ENCODE data around the gene USP5.

USP5 gene, protein sequence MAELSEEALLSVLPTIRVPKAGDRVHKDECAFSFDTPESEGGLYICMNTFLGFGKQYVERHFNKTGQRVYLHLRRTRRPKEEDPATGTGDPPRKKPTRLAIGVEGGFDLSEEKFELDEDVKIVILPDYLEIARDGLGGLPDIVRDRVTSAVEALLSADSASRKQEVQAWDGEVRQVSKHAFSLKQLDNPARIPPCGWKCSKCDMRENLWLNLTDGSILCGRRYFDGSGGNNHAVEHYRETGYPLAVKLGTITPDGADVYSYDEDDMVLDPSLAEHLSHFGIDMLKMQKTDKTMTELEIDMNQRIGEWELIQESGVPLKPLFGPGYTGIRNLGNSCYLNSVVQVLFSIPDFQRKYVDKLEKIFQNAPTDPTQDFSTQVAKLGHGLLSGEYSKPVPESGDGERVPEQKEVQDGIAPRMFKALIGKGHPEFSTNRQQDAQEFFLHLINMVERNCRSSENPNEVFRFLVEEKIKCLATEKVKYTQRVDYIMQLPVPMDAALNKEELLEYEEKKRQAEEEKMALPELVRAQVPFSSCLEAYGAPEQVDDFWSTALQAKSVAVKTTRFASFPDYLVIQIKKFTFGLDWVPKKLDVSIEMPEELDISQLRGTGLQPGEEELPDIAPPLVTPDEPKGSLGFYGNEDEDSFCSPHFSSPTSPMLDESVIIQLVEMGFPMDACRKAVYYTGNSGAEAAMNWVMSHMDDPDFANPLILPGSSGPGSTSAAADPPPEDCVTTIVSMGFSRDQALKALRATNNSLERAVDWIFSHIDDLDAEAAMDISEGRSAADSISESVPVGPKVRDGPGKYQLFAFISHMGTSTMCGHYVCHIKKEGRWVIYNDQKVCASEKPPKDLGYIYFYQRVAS
- 96.5 to 101 reads per million in 2 donors for total RNA-seq

DNA sequence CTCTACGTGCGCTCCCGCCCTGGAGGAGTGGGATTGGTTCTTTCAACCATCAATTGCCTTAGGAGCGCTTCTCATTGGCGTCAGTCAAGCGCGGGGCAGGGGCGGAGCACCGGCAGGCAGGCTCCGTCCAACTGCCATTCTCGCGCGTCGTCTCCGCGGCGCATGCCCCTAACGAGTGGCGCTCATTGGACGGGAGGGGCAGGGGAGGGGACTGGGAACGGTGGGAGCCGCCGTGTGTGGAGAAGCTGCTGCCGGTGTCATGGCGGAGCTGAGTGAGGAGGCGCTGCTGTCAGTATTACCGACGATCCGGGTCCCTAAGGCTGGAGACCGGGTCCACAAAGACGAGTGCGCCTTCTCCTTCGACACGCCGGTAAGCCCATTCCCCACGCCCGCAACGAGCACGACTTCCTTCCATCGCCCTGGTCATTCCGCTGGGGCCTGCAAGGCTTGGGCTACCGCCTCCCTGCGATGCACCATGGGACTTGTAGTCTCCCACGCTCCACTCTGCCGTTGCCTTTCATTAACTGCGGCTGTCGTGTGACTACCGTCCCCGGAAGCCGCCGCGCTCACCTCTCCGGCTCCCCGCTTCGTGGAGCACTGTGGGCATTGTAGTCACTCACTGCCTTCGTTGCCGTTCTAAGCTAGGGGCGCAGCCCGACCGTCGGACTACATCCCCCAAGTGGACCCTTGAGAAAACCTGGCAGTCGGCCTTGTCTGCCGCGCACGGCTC is at the start of gene USP5:
Gene USP5, plus strand, starts transcription at position 230 of the 730 bp plus-strand sequence. Its CDS starts 30 bp downstream, at position 260.
- DNase-seq = peak; percentile 97

DNA sequence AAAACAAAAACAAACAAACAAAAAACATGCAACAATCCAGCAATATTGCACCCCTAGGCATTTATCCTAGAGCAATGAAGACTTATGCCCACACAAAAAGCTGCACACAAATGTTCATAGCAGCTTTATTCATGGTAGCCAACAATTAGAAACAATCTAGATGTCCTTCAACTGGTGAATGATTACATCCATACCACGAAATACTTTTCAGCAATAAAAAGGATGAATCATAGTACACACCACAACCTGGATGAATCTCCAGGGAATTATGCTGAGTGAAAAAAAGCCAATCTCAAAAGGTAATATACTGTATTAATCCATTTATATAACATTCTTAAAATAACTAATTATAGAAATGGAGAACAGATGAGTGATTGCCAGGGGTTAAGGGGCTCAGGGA is 44.8 kb upstream of the USP5 start:
- DNase-seq = no peak

DNA sequence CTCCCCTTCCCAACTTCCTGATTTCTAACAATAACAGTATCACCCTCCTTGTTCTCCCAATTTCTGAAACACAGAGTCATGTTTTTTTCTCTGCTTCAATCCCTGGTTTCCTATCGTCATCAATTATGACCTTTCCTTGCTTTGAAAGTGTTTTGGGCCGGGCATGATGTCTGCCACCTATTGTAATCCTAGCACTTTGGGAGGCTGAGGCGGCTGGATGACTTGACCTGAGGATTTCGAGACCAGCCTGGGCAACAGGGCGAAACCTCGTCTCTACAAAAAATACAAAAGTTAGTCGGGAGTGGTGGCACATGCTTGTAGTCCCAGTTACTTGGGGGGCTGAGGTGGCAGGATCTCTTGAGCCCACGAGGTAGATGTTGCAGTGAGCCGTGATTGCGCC is 42.9 kb upstream of the USP5 start:
- no peak for DNase-seq

DNA sequence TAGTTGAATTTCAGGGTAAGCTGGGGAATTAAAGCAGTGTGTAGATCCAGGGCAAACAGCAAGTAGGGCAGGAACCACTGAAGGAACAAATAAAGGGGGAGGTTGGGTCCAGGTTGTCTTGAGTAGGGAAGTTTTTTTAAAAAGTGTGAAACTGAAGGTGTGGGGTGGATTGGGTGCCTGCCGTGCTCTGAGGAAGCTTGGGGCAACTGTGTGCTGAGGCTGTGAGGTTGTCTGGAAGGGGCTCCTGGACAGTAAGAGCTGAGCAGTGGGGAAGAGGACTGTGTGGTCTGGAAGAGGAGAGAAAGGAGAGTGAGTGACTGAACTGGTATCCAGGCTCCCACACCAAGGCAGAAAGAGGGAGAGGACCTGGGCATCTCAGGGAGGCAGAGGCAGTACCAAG is 41.2 kb upstream of the USP5 start:
- DNase-seq = no peak

DNA sequence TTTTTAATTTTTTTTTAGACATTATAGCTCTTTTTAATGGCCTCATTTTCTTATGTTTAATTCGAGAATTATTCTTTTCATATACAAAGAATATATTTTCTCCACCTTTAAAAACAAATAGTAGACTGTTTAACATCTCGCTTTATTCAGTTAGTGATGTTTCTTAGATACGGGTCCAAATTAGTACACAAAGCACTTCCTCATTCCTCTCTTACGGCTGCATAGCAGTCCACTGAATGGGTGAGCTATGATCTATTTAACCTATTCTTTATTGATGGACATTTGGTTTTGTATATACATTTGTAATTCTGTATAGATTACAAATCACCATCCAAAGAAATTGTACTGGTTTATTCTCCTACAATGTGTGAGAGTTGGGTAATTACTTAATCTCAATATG is 38.6 kb upstream of the USP5 start:
- DNase-seq = no peak

DNA sequence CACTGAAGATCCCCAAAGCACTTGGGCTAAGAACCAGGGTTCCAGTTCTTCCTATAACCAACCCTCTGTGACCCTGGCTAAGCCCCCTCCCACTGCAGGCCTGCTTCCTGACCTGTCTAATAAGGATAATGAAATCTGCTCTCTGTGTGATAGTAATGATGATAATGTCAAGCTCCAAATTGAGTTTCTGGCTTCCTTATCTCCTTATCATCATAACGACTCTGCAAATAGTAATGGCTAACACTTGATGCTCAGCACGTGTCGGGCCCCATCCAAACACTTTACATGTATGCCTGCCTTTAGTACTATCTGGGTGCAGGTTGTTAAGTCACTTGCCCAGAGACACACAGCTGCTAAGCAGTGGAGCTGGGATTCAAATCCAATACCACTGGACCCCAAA is 35.4 kb upstream of the USP5 start:
- DNase-seq = no peak

DNA sequence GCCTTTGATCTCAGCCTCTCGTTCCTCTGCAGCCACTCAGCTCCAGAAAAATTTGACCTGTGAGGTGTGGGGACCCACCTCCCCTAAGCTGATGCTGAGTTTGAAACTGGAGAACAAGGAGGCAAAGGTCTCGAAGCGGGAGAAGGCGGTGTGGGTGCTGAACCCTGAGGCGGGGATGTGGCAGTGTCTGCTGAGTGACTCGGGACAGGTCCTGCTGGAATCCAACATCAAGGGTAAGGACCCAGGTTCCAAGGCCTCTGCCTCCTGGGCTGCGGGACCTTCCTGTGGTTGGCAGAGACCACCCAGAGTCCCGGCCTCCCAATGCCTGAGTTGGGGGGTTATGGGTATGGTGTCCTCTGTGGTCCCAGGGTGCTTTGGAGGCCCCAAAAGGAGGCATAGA is 34.9 kb upstream of the USP5 start:
- no peak for DNase-seq

DNA sequence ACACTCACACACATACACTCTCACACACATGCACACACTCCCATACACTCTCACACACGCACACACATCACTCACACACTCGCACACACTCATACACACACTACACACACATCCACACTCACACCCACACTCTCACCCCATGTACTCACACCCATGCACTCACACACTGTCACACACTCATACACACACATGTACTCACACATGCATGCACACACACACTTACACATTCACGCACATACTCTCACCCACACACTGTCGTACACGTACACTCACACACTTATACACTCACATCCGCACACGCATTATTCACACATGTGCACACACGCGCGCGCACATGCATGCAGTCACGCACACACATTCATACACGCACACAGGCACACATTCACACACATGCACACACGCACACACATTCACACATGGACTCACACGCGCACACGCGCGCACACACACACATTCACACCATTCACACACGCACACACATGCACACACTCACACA is 34.2 kb upstream of the USP5 start:
- no peak for DNase-seq

DNA sequence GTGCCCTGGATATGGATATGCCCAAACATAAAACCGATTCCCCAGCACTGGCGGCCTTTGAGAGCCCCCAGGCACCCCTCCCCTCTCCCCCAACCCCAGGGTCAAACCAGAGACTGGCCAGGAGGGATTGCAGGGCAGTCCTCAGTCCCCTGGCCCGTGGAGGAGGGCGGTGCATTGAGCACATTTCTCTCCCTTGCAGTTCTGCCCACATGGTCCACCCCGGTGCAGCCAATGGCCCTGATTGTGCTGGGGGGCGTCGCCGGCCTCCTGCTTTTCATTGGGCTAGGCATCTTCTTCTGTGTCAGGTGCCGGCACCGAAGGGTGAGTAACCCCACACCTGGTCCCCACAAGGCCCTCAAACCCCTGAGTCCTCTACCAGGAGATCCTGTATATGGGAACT is 33.7 kb upstream of the USP5 start:
- DNase-seq = no peak

DNA sequence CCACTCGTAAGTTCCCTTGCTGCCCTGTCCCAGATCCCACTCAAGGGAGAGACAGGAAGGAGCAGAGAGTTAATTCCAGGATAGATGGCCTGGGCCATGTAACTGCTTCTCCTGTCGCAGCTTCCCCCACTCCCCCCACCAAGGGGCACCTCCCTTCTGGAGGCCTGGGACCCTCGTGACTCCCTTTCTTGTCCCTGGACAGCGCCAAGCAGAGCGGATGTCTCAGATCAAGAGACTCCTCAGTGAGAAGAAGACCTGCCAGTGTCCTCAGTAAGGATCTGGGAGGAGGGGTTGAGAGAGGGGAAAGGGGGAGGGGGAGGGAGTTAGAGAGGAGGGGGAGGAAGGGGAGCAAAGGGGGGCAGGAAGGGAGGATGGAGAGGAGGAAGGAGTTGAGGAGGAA is 33.3 kb upstream of the USP5 start:
- no peak for DNase-seq

DNA sequence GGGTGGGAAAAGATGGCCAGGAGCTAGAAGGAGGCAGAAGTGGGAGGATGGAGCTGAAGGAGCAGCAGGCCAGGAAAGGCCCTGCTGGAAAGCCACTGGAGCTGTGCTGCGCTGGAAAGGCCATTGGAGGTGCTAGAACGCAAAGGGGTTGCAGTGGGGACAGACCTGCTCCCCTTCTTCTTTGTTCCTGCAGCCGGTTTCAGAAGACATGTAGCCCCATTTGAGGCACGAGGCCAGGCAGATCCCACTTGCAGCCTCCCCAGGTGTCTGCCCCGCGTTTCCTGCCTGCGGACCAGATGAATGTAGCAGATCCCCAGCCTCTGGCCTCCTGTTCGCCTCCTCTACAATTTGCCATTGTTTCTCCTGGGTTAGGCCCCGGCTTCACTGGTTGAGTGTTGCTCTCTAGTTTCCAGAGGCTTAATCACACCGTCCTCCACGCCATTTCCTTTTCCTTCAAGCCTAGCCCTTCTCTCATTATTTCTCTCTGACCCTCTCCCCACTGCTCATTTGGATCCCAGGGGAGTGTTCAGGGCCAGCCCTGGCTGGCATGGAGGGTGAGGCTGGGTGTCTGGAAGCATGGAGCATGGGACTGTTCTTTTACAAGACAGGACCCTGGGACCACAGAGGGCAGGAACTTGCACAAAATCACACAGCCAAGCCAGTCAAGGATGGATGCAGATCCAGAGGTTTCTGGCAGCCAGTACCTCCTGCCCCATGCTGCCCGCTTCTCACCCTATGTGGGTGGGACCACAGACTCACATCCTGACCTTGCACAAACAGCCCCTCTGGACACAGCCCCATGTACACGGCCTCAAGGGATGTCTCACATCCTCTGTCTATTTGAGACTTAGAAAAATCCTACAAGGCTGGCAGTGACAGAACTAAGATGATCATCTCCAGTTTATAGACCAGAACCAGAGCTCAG is 32.6 kb upstream of the USP5 start:
- DNase-seq = no peak

DNA sequence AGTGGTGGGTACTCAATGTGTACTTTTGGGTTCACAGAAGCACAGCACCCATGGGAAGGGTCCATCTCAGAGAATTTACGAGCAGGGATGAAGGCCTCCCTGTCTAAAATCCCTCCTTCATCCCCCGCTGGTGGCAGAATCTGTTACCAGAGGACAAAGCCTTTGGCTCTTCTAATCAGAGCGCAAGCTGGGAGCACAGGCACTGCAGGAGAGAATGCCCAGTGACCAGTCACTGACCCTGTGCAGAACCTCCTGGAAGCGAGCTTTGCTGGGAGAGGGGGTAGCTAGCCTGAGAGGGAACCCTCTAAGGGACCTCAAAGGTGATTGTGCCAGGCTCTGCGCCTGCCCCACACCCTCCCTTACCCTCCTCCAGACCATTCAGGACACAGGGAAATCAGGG is 31.8 kb upstream of the USP5 start:
- DNase-seq = no peak

DNA sequence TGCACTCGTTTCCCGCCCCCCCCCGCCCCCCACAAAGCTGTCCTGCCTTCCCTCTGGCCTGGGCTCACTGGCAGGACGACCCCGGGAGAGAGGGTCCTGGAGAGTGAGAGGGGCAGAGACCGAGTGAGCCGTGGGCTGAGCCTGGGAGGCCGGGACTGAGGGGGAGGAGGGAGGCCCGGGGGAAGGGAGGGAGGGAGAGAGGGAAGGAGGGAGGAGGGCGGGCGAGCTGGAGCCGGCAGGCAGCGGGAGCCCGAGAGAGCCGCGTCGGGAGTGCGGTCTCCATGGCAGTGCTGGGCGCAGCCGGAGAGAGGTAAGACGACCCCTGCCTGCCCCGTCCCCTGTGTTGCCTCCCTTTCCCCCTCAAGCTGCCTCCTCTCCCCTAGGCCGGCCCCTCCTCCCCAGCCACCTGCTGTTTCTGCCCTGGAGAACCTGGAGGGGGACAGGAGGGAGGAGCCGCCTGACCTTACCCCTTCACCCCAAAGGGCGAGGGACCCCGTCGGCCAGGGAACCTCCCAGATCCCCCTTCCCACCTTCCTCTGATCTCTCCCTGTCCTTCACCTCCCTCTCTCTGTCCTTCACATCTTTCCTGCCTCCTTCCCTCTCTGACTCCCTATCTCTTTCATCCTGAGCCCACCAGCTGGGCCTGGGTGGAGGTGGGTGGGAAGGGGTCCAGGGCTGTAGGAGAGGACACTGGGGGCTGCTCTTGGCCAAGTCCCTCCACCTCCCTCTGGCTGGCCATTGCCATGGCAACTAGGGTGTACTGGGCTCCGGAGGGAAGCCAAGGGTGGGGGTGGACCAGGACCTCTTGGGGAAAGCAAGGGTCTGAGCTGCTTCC is 30.1 kb upstream of the USP5 start, which contains the start of gene GPR162:
Gene GPR162, plus strand, starts transcription at position 231 of the 835 bp plus-strand sequence. CDS start 2,078 bp downstream, outside the sequence.
- DNase-seq = no peak

DNA sequence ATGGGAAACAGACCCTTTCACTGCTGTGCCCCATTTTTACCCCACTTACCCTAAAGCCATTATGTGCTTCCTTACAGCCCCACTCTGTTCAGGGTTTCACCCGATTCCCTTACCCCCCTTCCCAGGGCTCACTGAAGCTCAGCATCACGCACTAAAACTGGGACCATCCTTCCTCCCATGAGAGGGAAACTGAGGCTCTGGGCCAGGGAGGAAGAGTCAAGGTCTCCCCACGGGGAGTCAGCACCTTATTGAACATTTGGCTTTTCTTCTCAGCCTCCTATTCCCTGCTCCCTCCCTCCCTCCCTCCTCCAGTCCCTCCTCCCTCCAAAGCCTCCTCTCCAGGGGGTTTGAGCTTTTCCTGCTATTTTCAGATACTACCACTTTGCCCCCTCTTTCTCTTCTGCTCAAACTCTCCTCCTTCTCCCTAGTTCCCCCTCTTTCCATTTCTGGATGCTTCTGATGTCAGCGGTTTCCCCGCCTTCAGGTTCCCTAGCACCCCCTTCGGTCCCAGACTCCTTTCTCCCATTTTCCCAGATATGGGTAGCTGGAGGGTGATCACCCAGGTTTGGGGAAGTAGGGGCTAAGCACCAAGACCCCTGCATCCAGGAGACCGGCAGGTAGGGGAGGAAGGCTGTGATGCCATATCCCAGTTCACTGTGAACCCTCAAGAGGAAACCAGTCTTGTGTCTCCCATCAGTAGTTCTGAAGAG is 29.4 kb upstream of the USP5 start:
- no peak for DNase-seq

DNA sequence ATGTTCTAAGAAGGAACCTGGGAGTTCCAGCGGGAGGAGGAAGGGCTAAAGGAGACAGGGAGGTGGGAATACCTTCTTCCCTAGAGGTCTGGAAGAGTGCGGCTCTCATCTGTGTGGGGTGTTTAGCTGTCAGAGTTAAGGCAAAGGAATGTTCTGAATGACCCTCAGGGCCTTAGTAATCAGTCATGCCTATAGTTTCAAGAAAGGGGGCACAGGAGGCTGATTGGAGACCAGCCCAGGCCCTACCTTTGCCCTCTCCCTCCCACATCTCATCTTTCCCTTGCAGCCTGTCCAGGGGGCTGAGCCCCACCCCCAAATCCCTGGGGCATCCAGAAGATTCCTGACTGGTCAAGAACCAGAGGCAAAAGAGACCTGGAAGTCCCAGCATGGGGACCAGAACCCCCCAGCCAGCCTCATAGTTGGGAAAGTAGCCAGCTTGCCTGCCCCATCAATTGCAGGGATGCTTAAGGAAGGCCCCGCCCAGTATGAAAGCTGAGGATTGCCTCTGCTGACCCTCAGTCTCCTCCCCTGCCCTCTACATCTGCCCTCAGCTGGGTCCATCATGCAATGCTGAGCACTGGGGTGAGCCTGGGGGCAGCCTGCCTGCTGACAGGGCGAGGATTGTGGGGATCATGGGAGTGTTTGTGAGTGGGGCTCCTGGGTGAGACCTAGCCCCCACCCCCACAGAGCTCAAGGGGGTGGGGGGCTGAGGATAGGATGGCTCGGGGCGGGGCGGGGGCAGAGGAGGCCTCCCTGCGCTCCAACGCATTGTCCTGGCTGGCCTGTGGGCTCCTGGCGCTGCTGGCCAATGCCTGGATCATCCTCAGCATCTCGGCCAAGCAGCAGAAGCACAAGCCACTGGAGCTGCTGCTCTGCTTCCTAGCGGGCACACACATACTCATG is 28.5 kb upstream of the USP5 start:
- DNase-seq = no peak

DNA sequence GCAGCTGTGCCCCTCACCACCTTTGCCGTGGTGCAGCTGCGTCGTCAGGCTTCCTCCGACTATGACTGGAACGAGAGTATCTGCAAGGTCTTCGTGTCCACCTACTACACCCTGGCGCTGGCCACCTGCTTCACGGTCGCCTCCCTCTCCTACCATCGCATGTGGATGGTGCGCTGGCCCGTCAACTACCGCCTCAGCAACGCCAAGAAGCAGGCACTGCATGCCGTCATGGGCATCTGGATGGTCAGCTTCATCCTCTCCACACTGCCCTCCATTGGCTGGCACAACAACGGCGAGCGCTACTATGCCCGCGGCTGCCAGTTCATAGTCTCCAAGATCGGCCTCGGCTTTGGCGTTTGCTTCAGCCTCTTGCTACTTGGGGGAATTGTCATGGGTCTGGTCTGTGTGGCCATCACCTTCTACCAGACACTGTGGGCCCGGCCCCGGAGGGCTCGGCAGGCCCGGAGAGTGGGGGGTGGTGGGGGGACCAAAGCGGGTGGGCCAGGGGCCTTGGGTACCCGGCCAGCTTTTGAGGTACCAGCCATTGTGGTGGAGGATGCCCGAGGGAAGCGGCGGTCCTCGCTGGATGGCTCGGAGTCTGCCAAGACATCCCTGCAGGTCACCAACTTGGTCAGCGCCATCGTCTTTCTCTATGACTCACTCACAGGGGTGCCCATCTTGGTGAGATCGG is 27.7 kb upstream of the USP5 start:
- DNase-seq = no peak

DNA sequence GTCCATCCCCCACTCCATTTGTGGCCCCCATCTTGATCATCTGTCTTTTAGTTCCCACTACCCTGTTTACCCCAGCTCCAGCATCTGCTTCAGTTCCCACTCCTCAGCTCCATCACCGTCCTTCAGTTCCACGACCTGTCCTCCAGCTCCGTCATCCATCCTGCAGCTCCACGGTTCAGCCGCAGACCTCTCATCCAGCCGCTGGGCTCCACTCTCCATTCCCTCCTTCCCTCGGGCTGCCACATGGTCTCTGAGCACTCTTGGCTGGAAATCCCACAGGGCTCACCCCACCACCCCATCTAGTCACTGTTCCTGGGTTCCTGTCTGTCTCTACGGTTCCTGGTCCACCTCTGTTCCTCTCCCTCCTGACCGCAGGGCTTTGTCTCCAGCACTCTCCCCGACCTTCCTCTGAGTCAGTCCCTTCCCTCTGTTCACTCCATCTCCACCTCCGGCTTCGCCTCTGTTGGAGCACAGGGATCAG is 27.0 kb upstream of the USP5 start:
- DNase-seq = no peak

DNA sequence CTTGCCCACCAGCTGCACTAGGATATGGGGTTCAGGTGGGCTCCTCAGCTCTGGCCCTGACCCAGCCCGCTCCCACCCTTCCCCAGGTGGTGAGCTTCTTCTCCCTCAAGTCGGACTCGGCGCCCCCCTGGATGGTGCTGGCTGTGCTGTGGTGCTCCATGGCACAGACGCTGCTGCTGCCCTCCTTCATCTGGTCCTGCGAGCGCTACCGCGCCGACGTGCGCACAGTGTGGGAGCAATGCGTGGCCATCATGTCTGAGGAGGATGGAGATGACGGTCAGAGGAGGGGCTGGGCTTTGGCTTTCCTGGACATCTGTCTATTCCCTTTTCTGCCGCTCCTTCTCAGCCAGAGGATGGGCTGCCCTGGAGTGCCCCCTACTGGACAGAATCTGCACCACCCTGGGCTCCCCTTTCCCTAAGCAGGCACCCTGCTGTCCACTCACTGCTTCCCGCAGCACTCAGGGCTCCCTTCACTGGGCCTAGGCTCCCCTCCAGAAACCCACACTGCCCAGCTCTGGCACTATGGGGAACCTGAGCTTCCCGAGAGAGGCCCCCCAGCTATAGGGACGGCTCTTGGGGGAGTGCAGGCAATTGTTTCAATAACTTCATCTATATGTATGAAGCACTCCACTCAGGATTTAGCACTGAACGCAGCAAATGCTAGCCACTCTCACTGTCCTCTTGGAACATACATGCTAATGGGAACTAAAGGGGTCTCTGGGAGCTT is 26.4 kb upstream of the USP5 start:
- DNase-seq = no peak

Data from activated gamma-delta T cell (primary cell).